ENCODE measurements around the gene S100A6.

Gene S100A6

DNA sequence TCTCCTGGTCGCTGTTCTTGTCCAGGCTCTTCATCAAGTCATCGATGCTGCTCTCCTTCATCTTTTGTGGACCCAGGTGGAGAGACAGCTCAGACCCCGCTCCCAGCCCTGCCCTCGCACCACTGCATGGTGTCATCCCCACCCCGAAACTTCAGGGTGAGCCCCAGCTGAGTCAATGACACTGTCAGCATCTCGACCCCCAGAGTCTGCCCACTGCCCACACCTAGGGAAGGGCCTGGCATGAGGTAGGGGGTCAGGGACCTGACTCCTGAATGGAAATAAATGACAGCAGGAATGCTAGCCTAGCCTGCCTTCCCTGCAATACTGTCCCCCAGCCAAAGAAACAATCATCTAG, 1.6 kb upstream of the S100A6 start:
- DNase-seq, result no peak
- peaks cover 45% of the 10 kb centered on the region for H3K36me3 Mint-ChIP-seq (ENCODE audit: insufficient read depth)
- peak overlapping the region in 1 of 2 donors; percentile 95 for H3K27ac Mint-ChIP-seq
- H3K27me3 Mint-ChIP-seq, result no peaks in the 10 kb centered on the region
- H3K4me1 Mint-ChIP-seq (ENCODE audit: low read depth in 2 of 2), result peaks cover 67 to 71% of the 10 kb centered on the region in 2 donors
- H3K4me3 Mint-ChIP-seq, result no peak overlapping the region
- ATAC-seq (replicated peaks), result no peak
- no peaks in the 10 kb centered on the region for H3K9me3 Mint-ChIP-seq

DNA sequence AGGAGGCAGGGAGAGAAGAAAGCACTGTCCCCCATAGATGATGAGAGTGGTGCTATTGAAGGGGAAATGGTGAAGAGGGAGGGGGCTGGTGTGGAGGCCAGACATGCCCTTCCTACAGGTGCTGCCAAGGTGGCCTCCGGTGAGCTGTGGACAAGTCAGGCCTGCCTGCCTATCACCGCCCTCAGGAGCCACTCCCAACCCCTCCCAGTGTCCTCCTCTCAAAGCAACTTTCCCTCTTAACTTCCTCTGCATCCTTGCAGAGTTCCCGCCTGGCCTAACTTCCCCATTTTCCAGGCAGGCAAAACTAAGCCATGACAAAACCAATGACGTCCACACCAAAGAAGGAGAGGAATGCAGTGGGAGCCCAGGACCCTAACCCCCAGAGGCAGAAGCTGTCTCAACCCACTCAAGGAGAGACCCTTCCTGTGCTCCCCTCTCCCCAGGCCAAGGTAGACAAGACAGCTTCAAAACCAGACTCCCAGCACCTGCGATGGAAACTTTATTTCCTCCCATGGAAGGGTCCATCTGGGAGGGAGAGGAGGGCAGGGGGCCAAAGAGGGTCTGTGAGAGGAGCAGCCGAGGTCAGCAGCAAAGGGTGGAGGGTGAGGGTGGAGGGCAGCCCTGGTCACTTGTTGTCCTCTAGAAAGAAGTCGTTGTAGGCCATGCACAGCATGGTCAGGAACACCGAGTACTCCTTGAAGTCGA, 1.0 kb upstream of the S100A6 start:
- Mint-ChIP-seq H3K9me3 (no peaks in the 10 kb centered on the region), H3K27me3 (no peaks in the 10 kb centered on the region), H3K4me3 (peak overlapping the region; percentile 88 to 92), H3K4me1 (ENCODE audit: low read depth in 2 of 2) (peaks cover 65 to 72% of the 10 kb centered on the region in 2 donors), H3K27ac (peak overlapping the region; percentile 91 to 95), H3K36me3 (ENCODE audit: insufficient read depth) (peaks cover 47% of the 10 kb centered on the region)
- no peak for DNase-seq
- ATAC-seq (replicated peaks), result no peak

DNA sequence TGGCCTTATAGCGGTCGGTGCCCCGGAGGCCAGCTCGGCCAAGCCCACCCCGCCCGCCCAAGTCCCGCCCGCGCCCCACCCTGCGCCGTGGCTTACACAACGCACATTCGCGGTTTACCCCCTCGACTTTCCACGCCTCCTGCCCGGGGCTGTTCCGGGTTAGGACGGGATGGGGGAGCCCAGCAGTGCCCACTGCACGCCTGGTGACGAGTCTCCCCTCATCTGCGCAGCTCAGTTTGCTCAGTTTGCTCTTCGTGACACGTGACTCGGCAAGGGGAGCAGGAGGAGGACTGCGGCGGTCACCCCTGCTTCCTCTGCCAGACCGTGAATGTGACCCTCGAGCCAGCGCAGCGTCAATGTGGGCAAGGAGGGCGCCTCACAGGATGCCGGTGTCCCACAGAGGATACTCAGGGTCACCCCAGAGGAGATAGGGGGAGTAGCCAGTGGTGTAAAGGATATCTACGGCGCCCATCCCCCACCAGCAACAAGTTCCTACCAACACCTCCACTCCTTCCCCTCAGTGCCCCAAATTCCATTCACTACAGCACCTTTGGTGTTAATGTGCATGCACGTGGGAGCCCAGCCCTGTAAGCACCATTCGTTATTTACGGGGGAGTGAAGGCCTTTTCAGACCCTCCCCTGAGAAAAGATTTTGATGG, 350 bp upstream of the S100A6 start:
- Mint-ChIP-seq H3K27me3 (no peaks in the 10 kb centered on the region), H3K9me3 (no peaks in the 10 kb centered on the region), H3K4me3 (peak overlapping the region; percentile 88 to 92), H3K4me1 (ENCODE audit: low read depth in 2 of 2) (peaks cover 65 to 70% of the 10 kb centered on the region in 2 donors), H3K27ac (peak overlapping the region; percentile 91 to 95), H3K36me3 (ENCODE audit: insufficient read depth) (peaks cover 45% of the 10 kb centered on the region)
- ATAC-seq (replicated peaks) (peak; percentile 75), DNase-seq (peak; percentile 82 to 86 (median 84))

DNA sequence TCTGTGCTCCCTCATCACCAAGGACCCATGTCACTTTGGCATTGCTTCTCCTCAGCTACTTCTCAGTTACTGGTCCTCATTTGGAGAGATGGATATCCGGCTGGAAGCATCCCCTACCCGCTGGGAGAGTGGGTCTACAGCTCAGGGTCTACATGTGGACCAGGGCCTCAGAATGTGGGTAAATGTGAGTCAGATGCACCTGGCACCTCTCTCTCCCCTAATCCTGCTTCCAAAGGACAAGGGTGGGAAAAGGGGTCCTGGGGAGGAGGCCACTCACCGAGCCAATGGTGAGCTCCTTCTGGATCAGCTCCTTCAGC, 908 bp downstream of the S100A6 start:
- no peak for ATAC-seq (replicated peaks)
- H3K27me3 Mint-ChIP-seq, result no peaks in the 10 kb centered on the region
- H3K4me1 Mint-ChIP-seq (ENCODE audit: low read depth in 2 of 2), result peaks cover 57 to 62% of the 10 kb centered on the region in 2 donors
- H3K9me3 Mint-ChIP-seq, result no peaks in the 10 kb centered on the region
- peak overlapping the region; percentile 88 to 92 for H3K4me3 Mint-ChIP-seq
- H3K36me3 Mint-ChIP-seq (ENCODE audit: insufficient read depth), result peaks cover 49% of the 10 kb centered on the region
- H3K27ac Mint-ChIP-seq, result peak overlapping the region; percentile 91 to 95
- DNase-seq, result no peak

DNA sequence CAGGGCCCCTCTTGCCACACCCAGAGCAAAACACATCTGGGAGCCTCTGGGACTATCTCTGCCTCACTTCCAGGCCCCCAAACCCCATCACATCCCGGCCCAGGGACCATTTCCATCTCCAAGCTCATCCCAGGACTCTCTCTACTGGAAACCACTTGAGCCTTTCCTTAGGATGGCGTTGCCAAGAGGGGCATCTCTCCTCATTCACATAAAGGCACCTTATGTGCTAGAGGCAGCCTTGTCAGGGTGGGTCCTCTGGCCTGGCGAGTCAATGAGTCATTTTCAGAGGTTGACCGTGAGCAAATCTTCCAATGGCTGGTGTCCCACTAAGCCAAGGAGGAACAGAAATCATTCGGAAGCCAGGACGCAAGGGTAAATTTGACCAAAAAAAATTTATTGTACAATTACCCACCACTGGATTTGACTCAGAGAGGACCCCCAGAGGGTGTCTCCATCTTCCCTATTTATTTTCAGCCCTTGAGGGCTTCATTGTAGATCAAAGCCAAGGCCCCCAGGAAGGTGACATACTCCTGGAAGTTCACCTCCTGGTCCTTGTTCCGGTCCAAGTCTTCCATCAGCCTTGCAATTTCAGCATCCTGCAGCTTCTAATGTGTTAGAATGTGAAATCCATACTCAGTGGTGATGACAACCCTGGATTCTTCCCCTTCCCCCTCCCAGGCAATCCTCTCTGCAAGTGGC, 1.4 kb downstream of the S100A6 start:
- ATAC-seq (replicated peaks), result no peak
- DNase-seq, result no peak
- peaks cover 49% of the 10 kb centered on the region for H3K36me3 Mint-ChIP-seq (ENCODE audit: insufficient read depth)
- H3K27me3 Mint-ChIP-seq, result no peaks in the 10 kb centered on the region
- peak overlapping the region; percentile 88 to 92 for H3K4me3 Mint-ChIP-seq
- peaks cover 52 to 57% of the 10 kb centered on the region in 2 donors for H3K4me1 Mint-ChIP-seq (ENCODE audit: low read depth in 2 of 2)
- H3K9me3 Mint-ChIP-seq, result no peaks in the 10 kb centered on the region
- peak overlapping the region; percentile 91 to 95 for H3K27ac Mint-ChIP-seq

DNA sequence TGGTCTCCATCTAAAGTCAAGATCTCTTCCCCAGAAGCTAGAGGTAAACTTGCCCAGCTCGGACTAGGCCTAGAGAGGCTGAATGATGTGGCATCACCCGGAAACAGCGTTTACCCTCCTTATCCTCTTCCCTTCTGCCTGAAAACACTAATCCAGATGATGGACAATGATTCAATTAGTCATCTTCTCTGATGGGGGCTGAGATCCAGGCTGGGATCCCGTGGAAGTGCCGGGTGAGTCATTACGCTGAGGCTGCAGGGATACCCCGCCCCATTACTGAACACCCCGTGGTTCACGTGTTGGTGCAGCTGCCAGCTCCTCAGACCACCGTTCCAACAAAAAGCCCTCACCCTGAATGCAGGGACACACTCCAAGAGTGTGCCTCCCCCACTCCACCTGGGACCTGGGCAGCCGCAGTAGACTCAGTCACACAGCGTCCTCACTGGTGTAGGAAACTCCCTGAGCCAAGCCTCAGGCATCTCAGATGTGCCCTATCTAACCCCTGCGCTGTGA, 2.0 kb downstream of the S100A6 start:
- Mint-ChIP-seq H3K4me3 (peak overlapping the region; percentile 88 to 92), H3K27ac (peak overlapping the region; percentile 91 to 95), H3K4me1 (ENCODE audit: low read depth in 2 of 2) (peaks cover 51 to 57% of the 10 kb centered on the region in 2 donors), H3K27me3 (no peaks in the 10 kb centered on the region), H3K36me3 (ENCODE audit: insufficient read depth) (peaks cover 49% of the 10 kb centered on the region), H3K9me3 (no peaks in the 10 kb centered on the region)
- no peak for ATAC-seq (replicated peaks)
- DNase-seq, result no peak

DNA sequence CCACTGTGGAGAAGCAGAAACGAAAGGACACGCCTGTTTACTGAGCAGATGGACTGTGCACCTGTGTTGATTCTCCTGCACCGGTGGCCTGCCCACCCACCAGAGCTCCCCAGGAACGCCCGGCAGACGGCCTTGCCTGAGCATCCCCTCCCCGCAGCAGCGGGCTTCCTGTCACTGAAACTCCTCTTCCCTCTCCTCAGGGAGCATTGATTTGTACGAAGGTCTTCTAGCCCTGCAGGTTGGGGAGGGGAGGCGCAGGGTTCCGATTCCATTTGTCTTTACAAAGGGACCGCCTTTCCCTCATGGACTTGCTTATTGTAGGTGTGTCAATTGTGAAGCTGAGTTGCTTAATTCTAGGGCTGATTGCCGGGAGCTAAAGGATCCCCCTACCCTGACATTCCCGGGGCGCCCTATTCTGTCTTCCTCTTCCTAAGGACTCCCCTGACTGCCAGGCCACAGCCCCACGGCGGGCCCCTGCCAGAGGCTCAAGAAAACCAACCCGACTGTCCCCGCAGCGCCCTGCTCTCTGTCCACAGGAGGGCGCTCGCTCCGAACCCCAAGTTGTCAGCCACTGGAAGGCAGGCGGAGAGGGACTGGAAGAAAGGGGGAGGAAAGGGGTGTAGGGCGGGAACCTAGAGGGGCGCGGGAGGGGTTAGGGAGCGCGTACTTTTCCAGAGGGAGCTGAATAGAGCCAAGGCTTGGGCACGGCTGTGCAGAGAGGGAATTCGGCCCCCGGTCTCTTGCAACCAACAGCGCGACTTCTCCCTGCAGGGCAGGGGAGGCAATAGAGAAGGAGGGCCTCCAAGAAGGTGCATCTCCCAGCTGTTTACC, 2.8 kb downstream of the S100A6 start:
- DNase-seq (peak; percentile 69 to 77 (median 74)), ATAC-seq (replicated peaks) (peak; percentile 10)
- H3K27ac Mint-ChIP-seq, result peak overlapping the region; percentile 91 to 95
- no peaks in the 10 kb centered on the region for H3K9me3 Mint-ChIP-seq
- no peaks in the 10 kb centered on the region for H3K27me3 Mint-ChIP-seq
- H3K4me1 Mint-ChIP-seq (ENCODE audit: low read depth in 2 of 2), result peaks cover 51 to 57% of the 10 kb centered on the region in 2 donors
- H3K36me3 Mint-ChIP-seq (ENCODE audit: insufficient read depth), result peaks cover 49% of the 10 kb centered on the region
- H3K4me3 Mint-ChIP-seq, result peak overlapping the region; percentile 88 to 92

DNA sequence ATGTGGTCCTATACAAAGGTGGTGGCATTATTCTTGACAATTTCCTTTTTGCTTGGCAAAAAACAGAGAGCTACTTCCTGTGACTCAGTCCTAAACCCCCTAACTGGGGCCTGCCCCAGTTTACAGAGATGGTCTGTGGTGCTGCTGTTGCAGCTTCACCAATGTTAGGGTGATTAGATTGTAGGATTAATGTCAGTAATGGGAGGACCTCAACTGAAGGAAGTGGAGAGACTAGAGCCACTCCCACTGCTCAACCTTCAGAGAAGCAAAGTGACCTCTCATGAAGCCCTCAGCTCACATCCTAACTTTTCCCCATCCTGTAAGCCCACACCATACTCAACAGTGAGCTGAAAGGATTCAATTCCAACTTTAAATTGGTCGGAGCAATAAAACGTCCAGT, 3.6 kb downstream of the S100A6 start:
- DNase-seq, result peak; percentile 40 to 50 (median 40)
- Mint-ChIP-seq H3K9me3 (no peaks in the 10 kb centered on the region), H3K4me3 (peak overlapping the region; percentile 88 to 92), H3K27ac (peak overlapping the region; percentile 91 to 95), H3K4me1 (ENCODE audit: low read depth in 2 of 2) (peaks cover 52 to 55% of the 10 kb centered on the region in 2 donors), H3K27me3 (no peaks in the 10 kb centered on the region), H3K36me3 (ENCODE audit: insufficient read depth) (peaks cover 49% of the 10 kb centered on the region)
- ATAC-seq (replicated peaks), result peak; percentile 44

DNA sequence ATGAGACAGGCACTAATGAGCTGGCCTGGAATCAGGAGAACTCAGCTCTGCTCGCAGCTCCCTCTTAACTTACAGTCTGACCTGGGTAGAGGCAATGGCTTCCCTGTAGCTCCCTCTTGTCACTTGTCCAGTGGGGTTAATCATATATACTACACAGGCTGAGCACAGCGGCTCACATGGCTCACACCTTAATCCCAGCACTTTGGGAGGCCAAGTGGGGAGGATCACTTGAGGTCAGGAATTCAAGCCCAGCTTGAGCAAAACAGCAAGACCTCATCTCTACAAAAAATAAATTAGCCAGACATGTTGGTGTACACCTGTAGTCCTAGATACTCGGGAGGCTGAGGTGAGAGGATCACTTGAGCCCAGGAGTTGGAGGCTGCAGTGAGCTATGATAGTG, 4.2 kb downstream of the S100A6 start:
- Mint-ChIP-seq H3K4me1 (ENCODE audit: low read depth in 2 of 2) (peaks cover 50 to 51% of the 10 kb centered on the region in 2 donors), H3K27ac (peak overlapping the region; percentile 91 to 95), H3K9me3 (no peaks in the 10 kb centered on the region), H3K36me3 (ENCODE audit: insufficient read depth) (peaks cover 45% of the 10 kb centered on the region), H3K4me3 (peak overlapping the region; percentile 88 to 92), H3K27me3 (no peaks in the 10 kb centered on the region)
- DNase-seq, result no peak
- no peak for ATAC-seq (replicated peaks)

DNA sequence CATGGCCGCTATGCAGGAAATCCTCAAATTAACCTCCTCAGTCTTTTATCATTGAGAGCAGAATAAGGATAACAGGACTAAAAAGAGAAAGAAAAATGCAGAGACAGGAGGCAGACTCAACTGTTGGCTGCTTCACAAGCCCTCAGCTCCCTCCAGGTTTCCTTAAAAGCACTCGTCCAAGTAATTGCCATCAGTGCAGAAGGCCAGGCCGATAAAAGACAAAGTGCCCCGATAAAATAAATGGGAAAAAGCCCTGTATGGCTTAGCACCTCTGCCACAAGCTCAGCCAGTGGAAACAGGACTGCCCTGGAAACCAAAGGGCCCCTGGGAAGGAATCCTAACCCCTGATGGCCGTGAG, 8.1 kb downstream of the S100A6 start:
- ATAC-seq (replicated peaks) (no peak), DNase-seq (no peak)
- H3K4me1 Mint-ChIP-seq (ENCODE audit: low read depth in 2 of 2), result peaks cover 17 to 21% of the 10 kb centered on the region in 2 donors
- peak overlapping the region in 1 of 2 donors; percentile 59 for H3K27ac Mint-ChIP-seq
- H3K4me3 Mint-ChIP-seq, result no peak overlapping the region
- no peaks in the 10 kb centered on the region for H3K27me3 Mint-ChIP-seq
- no peaks in the 10 kb centered on the region for H3K9me3 Mint-ChIP-seq
- peaks cover 10% of the 10 kb centered on the region for H3K36me3 Mint-ChIP-seq (ENCODE audit: insufficient read depth)

DNA sequence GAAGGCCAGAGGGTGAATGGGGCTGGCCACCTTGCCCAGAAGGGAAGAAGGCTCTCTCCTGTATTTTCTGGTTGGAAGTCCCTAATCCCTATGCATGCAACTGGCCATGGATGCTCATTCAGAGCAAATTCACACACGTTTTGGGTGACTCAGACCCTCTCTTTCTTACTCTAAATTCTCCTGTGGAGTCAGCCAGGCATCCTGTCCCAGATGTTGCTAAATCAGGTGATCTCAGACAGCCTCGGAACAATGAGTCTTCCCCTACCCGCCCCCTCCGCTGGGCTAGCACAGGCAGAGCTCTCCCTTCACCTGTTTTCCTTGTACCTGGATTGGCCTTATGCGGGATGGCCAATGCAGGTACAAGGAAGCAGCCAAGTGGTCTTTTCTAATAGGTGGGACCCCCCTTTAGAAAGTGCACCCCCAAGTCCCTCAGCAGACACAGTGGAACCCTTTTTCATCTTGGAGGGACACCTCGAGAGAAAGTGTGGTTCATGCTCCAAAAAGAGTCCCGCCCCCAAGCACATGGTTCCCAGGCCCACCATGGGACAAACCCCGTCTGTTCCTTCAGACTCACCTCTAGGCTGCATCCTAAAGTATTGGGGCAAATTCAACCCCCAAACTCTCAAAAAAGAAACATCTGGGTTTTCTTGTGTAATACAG, 8.6 kb downstream of the S100A6 start:
- ATAC-seq (replicated peaks) (no peak), DNase-seq (no peak)
- peaks cover 5% of the 10 kb centered on the region for H3K36me3 Mint-ChIP-seq (ENCODE audit: insufficient read depth)
- no peaks in the 10 kb centered on the region for H3K9me3 Mint-ChIP-seq
- H3K27ac Mint-ChIP-seq, result peak overlapping the region in 1 of 2 donors; percentile 59
- no peaks in the 10 kb centered on the region for H3K27me3 Mint-ChIP-seq
- no peak overlapping the region for H3K4me3 Mint-ChIP-seq
- H3K4me1 Mint-ChIP-seq (ENCODE audit: low read depth in 2 of 2), result peaks cover 14 to 16% of the 10 kb centered on the region in 2 donors

DNA sequence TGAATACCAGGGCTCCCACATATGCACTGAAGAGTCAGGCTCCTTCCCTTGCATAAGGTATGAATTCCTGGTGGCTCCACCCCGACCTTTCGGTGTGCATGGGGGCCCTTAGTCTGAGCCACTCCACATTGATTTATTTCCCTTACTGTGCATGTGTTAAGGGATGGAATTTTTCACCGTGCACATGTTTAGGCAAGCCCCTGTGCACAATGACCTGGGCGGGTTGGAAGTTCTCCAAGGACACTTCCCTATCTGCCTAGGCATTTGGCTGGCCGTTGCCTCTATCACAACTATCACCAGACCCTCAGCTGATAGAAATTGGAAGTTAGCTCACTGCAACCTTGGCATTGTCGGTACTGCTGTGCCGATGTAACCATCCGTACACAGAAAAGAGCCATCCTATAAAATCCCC, 9.7 kb downstream of the S100A6 start:
- Mint-ChIP-seq H3K27me3 (no peaks in the 10 kb centered on the region), H3K4me3 (no peak overlapping the region), H3K36me3 (ENCODE audit: insufficient read depth) (peaks cover 5% of the 10 kb centered on the region), H3K9me3 (no peaks in the 10 kb centered on the region), H3K4me1 (ENCODE audit: low read depth in 2 of 2) (peaks cover 7% of the 10 kb centered on the region in 2 donors), H3K27ac (peak overlapping the region in 1 of 2 donors; percentile 59)
- ATAC-seq (replicated peaks) (no peak), DNase-seq (no peak)

Data from effector memory CD8-positive, alpha-beta T cell (primary cell).